Endothelial cell of umbilical vein (primary cell): ENCODE results near the gene CSAG2. TPM values are rescaled to one million over a fixed set of nuclear protein-coding genes. Genes with fewer than 3 reads are reported as not detected.
"Not testable (repeated sequence)": the region's sequence is repeated elsewhere in the genome, so short reads cannot be mapped to it uniquely, and the experiment has no call there.

Source experiments
- BruUV-seq: library from RNA; stranded (reverse); fragments of 400-500 nt; replicated peaks from 2 replicates; lab custom pipeline; 2021; lab: Mats Ljungman, UMichigan
- CTCF ChIA-PET: fragments of 300-600, 350-600 bp; sonication (Branson Sonifier 250); formaldehyde crosslinking; loops from one replicate; lab custom pipeline; 2021; ENCODE audit warnings: antibody characterized with exemption, inconsistent platforms; lab: Charles Lee
- POLR2A ChIA-PET: fragments of 300-600, 350-600 bp; sonication (Branson Sonifier 250); formaldehyde crosslinking; loops from one replicate; lab custom pipeline; 2021; ENCODE audit warnings: antibody characterized with exemption, inconsistent platforms; lab: Charles Lee
- DNase-seq: peaks from one replicate; pipeline ENCODE4 v3.0.0-alpha.2; 2011; ENCODE audit warnings: low read depth, low spot score
- FAIRE-seq: peaks from 2 replicates; lab custom pipeline; 2011; peaks lifted over from hg19 to GRCh38; lab: Jason Lieb, UNC
- H2AFZ ChIP-seq: 2 replicates; pipeline ENCODE4 v1.6.0; 2012; ENCODE audit warnings: low read depth, low read length, control low read depth, inconsistent platforms
- H3K27ac ChIP-seq: 2 replicates; pipeline ENCODE4 v1.5.1; 2011; ENCODE audit warnings: low read depth, mild to moderate bottlenecking, control low read depth, low read length, moderate library complexity; ENCODE audit not compliant: insufficient read depth
- H3K27me3 ChIP-seq, 2 experiments: 2 replicates each; pipeline versions ENCODE4 v1.6.0 to v1.6.1; 2011; ENCODE audit warnings: low read length in 2 of 2, mixed read lengths in 1 of 2; ENCODE audit not compliant: control insufficient read depth in 2 of 2, insufficient read depth in 2 of 2
- H3K36me3 ChIP-seq, 2 experiments: 2 replicates in 1 of 2; 3 replicates in 1 of 2; pipeline ENCODE4 v1.5.1; 2011; ENCODE audit warnings: low read length in 2 of 2, mild to moderate bottlenecking in 1 of 2, moderate library complexity in 1 of 2; ENCODE audit not compliant: control insufficient read depth in 2 of 2, insufficient read depth in 2 of 2; ENCODE audit errors: extremely low read depth in 1 of 2
- H3K4me1 ChIP-seq: 3 replicates; pipeline ENCODE4 v1.5.1; 2011; ENCODE audit warnings: mild to moderate bottlenecking, low read length; ENCODE audit not compliant: control insufficient read depth, insufficient read depth; ENCODE audit errors: extremely low read depth
- H3K4me2 ChIP-seq: 2 replicates; pipeline ENCODE4 v1.6.1; 2011; ENCODE audit warnings: low read length, control low read depth, mixed read lengths; ENCODE audit not compliant: insufficient read depth
- H3K4me3 ChIP-seq, 3 experiments: fragments of 200-600 bp in 1 of 3; sonication (generic), shearing (Covaris generic) in 1 of 3; replicated peaks in 1 of 3; 2 replicates each; pipeline ENCODE4 v1.5.1; 2011 to 2016; ENCODE audit warnings: control low read depth in 3 of 3, low read length in 3 of 3, mild to moderate bottlenecking in 2 of 3, inconsistent platforms in 1 of 3, low read depth in 1 of 3, moderate library complexity in 1 of 3; ENCODE audit not compliant: insufficient read depth in 1 of 3
- H3K79me2 ChIP-seq: 2 replicates; pipeline ENCODE4 v1.6.0; 2012; ENCODE audit warnings: low read length, inconsistent platforms; ENCODE audit not compliant: control insufficient read depth, insufficient read depth
- H3K9ac ChIP-seq: replicated peaks from 2 replicates; pipeline ENCODE3; 2011; ENCODE audit warnings: low read length, control low read depth; ENCODE audit not compliant: insufficient read depth; ENCODE audit errors: extremely low read depth
- H3K9me1 ChIP-seq: replicated peaks from 3 replicates; pipeline ENCODE4 v1.6.0; 2011; ENCODE audit warnings: mild to moderate bottlenecking, low read length; ENCODE audit not compliant: control insufficient read depth, insufficient read depth; ENCODE audit errors: extremely low read depth
- H3K9me3 ChIP-seq: replicated peaks from 2 replicates; pipeline ENCODE4 v1.5.1; 2012; ENCODE audit warnings: low read length, inconsistent platforms; ENCODE audit not compliant: control insufficient read depth, insufficient read depth
- H4K20me1 ChIP-seq: replicated peaks from 2 replicates; pipeline ENCODE3; 2011; ENCODE audit warnings: mild to moderate bottlenecking, low read length; ENCODE audit not compliant: control insufficient read depth, insufficient read depth; ENCODE audit errors: extremely low read depth
- CTCF ChIP-seq, 2 donors: IDR thresholded peaks; 1 replicate in 1 of 2; 2 replicates in 1 of 2; pipeline ENCODE4 v1.5.1; 2011; ENCODE audit warnings: low read length in 2 of 2, mild to moderate bottlenecking in 2 of 2, moderate library complexity in 2 of 2, control low read depth in 1 of 2, inconsistent platforms in 1 of 2, low read depth in 1 of 2; ENCODE audit not compliant: insufficient read depth in 1 of 2; ENCODE audit errors: extremely low read depth in 1 of 2
- EZH2 ChIP-seq: IDR thresholded peaks from 2 replicates; pipeline ENCODE4 v1.6.1; 2012; ENCODE audit warnings: borderline replicate concordance, low read depth, mild to moderate bottlenecking, moderate library complexity, low read length, inconsistent platforms; ENCODE audit not compliant: severe bottlenecking
- FOS ChIP-seq: IDR thresholded peaks from 2 replicates; pipeline ENCODE4 v1.6.1; 2011; ENCODE audit warnings: mild to moderate bottlenecking, low read length, moderate library complexity, borderline replicate concordance; ENCODE audit not compliant: insufficient read depth
- GATA2 ChIP-seq: IDR thresholded peaks from 2 replicates; pipeline ENCODE4 v1.7.0; 2011; ENCODE audit warnings: low read depth, mild to moderate bottlenecking, moderate library complexity, mixed read lengths, low read length; ENCODE audit not compliant: insufficient read length, insufficient read depth
- JUN ChIP-seq: IDR thresholded peaks from 2 replicates; pipeline ENCODE4 v1.6.1; 2011; ENCODE audit warnings: borderline replicate concordance, low read depth; ENCODE audit not compliant: insufficient read length, insufficient read depth
- MAX ChIP-seq: IDR thresholded peaks from 2 replicates; pipeline ENCODE4 v1.6.1; 2011; ENCODE audit not compliant: insufficient read depth, insufficient read length
- MYC ChIP-seq: IDR thresholded peaks from one replicate; pipeline ENCODE4 v1.6.1; 2011; ENCODE audit warnings: mild to moderate bottlenecking, low read depth, low read length
- POLR2A ChIP-seq: IDR thresholded peaks from 2 replicates; pipeline ENCODE4 v1.6.1; 2012; ENCODE audit warnings: low read depth, mild to moderate bottlenecking, control low read depth, low read length
- POLR2AphosphoS5 ChIP-seq: IDR thresholded peaks from 2 replicates; pipeline ENCODE4 v1.6.1; 2012; ENCODE audit warnings: low read depth, mild to moderate bottlenecking, control low read depth, low read length, moderate library complexity; ENCODE audit not compliant: insufficient read depth
- dilution Hi-C: fragments of 300-500 bp; cut with MboI; formaldehyde crosslinking; loops from one replicate; pipeline ENCODE4 v1.15.0; 2019; ENCODE audit warnings: low sequenced_read_pairs; ENCODE audit not compliant: extremely low pct_ligation_motif_present
- intact Hi-C: fragments of 100-400 bp; cut with micrococcal nuclease; formaldehyde crosslinking; loops from one replicate; pipeline ENCODE4 v1.10.0; 2022
- polyA plus RNA-seq, 4 experiments: library from polyadenylated mRNA; depleted of rRNA in 3 of 4; stranded (reverse) in 3 of 4; unstranded in 1 of 4; fragments of >200 nt; gene quantifications; 2 replicates each; pipeline versions ENCODE4 v1.2.1 to v1.2.3, GENCODE V29; 2011 to 2012; ENCODE audit warnings: missing spikeins in 1 of 4
- total RNA-seq: library from RNA; stranded (reverse); gene quantifications from 2 replicates; pipeline ENCODE4 v1.2.3, GENCODE V29; 2021

The CSAG2 gene
- total and polyA plus RNA-seq, 2 donors (not counting 3 experiments of a cell fraction or from before 2014, with no cell fraction given) = not detected

- no TSS peak for BruUV-seq
Measured at GRCh38 chrX:152735101-152735500, 26.0 kb upstream of the CSAG2 start.

GRCh38 chrX:152734143-152734858, 25.2 kb upstream of the CSAG2 start:
- H3K36me3 ChIP-seq, H3K27me3 ChIP-seq, H3K27ac ChIP-seq, CTCF ChIA-PET, H3K4me3 ChIP-seq, intact Hi-C loops, H3K9me3 ChIP-seq, FAIRE-seq, DNase-seq, H3K9ac ChIP-seq, POLR2A ChIA-PET, H3K4me2 ChIP-seq, H4K20me1 ChIP-seq, H3K79me2 ChIP-seq, H3K9me1 ChIP-seq, dilution Hi-C loops, BruUV-seq, H2AFZ ChIP-seq, H3K4me1 ChIP-seq: not testable (repeated sequence)

More at GRCh38 chrX:152735101-152735500, 26.0 kb upstream of the CSAG2 start:
- TF ChIP-seq MYC = no peak
- TF ChIP-seq JUN = no peak
- TF ChIP-seq MAX = no peak
- no peak for TF ChIP-seq CTCF (IDR thresholded peaks at IDR 0.05; ENCODE audit: extremely low read depth in 1 of 2, insufficient read depth in 1 of 2, low read depth in 1 of 2, low read length in 2 of 2)
- no peak for TF ChIP-seq EZH2
- no peak for TF ChIP-seq POLR2AphosphoS5
- TF ChIP-seq FOS = no peak
- no peak for TF ChIP-seq POLR2A
- no peak for TF ChIP-seq GATA2
- Histone ChIP-seq H3K9me3 (no peaks in the 10 kb centered on the region), H3K9me1 (no peaks in the 10 kb centered on the region), H3K36me3 (no peaks in the 10 kb centered on the region), H3K4me3 (no peak overlapping the region), H3K27me3 (no peaks in the 10 kb centered on the region), H3K4me2 (no peak overlapping the region), H2AFZ (no peak overlapping the region), H4K20me1 (no peaks in the 10 kb centered on the region), H3K9ac (no peak overlapping the region), H3K27ac (no peak overlapping the region), H3K4me1 (no peaks in the 10 kb centered on the region), H3K79me2 (no peaks in the 10 kb centered on the region)
- DNase-seq (no peak), FAIRE-seq (no peak)
- intact Hi-C loops (no loop called here), dilution Hi-C loops (no loop called here)
- CTCF ChIA-PET = no interaction called here
- POLR2A ChIA-PET = no interaction called here
